Sciatic nerve (tissue), 2 donors: ENCODE data around the gene KIF6. TPM values are rescaled to one million over a fixed set of nuclear protein-coding genes. Genes with fewer than 3 reads are reported as not detected.
"Not testable (repeated sequence)": the region's sequence is repeated elsewhere in the genome, so short reads cannot be mapped to it uniquely, and the experiment has no call there.

ENCODE experiments used
- ATAC-seq: fragments of 200-7000 bp; cut with Tn5 transposase; one replicate; pipeline ENCODE4 v1.9.1; 2020; ENCODE audit warnings: mild to moderate bottlenecking, moderate library complexity
- DNase-seq: peaks from one replicate; pipeline ENCODE4 v3.0.0-alpha.2; 2020; ENCODE audit warnings: low spot score
- intact Hi-C: fragments of 100-400 bp; cut with DNase I; formaldehyde crosslinking; loops from one replicate; pipeline ENCODE4 v1.14.2; 2022
- total RNA-seq: library from RNA; stranded (reverse); fragmentation: NEBNext Ultra II Directional; extraction: Animal tissue kit (Norgen Biotek cat#: 25700); gene quantifications from one replicate; pipeline ENCODE4 v1.2.1, GENCODE V29; 2021
- donor health status: DM: no; HTN: no; CAD: no.
- donor health status: DM: no; HTN: no; CAD: no.

Gene KIF6
- total RNA-seq, 1 donor from 2014 or later: 0.53 TPM

DNA sequence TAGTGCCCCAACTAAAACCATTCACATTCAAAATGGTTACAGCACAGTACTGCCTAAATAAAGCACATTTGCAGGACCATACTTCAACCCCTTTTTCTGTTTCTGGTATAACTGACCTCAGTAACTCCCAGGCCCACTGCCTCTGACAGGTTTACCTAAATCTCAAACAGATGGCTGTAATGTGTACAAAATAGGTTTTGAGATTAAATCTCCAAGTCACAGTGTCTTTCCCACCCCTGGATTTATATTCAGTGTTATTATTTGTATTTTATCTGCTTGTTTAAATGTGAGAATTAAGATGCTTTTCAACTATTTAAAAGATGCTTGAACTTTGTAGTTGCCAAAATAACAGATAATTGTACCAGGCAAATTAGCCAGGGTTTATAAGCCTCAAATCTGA, 4.7 kb upstream of the KIF6 start:
- DNase-seq: no peak
- intact Hi-C loops: no loop called here
- ATAC-seq: no peak

- intact Hi-C loops: no loop called here
- DNase-seq (no peak), ATAC-seq (no peak)
Measured at GRCh38 chr6:39725632-39725997, 407 bp upstream of the KIF6 start.

DNA sequence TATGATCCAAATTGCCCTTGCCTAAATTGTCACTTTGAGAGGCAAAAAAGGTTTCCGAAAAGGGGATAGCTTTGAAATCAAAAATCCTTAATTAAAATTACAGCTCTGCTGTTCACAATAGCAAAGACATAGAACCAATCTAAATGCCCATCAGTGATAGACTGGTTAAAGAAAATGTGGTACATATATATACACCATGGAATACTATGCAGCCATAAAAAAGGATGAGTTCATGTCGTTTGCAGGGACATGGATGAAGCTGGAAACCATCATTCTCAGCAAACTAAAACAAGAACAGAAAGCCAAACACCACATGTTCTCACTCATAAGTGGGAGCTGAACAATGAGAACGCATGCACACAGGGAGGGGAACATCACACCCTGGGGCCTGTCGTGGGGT, 1.9 kb downstream of the KIF6 start:
- ATAC-seq, DNase-seq, intact Hi-C loops: not testable (repeated sequence)

GRCh38 chr6:39714802-39715201, 10.4 kb downstream of the KIF6 start:
- intact Hi-C loops: no loop called here
- DNase-seq: no peak
- no peak for ATAC-seq

DNA sequence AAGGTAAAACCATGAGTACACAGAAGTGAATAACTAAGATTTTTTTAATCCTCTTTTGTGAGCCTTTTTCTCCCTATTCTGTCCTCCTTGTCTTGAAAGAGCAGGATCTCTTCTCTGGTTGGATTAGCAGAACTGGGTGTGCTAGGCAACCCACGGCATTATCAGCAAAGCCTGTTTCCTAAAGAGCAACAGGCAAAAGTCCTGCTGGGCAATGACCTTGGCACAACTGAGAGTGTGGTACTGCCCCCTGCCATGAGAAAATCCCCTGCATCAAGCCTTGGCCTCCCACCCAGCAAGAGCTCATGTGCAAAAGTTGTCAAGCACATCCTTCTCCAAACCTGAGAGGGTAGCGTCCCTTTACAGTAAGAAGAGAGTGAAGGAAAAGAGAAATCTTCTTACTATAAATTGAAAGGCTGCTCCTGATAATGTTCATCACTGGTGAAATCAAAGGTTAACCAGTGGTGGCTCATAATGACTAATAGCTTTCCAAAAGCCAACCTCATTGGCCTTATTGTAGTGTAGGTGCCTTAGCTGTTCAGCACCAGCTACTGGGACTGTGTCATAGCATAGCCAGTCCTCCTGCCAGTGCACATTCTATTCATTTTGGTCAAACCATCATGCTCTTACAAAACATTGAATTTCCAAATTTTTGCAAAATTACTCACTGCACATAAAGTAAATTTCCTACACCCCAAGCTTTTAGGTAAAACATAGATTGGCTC, 17.1 kb downstream of the KIF6 start:
- ATAC-seq: no peak
- intact Hi-C loops: no loop called here
- no peak for DNase-seq

DNA sequence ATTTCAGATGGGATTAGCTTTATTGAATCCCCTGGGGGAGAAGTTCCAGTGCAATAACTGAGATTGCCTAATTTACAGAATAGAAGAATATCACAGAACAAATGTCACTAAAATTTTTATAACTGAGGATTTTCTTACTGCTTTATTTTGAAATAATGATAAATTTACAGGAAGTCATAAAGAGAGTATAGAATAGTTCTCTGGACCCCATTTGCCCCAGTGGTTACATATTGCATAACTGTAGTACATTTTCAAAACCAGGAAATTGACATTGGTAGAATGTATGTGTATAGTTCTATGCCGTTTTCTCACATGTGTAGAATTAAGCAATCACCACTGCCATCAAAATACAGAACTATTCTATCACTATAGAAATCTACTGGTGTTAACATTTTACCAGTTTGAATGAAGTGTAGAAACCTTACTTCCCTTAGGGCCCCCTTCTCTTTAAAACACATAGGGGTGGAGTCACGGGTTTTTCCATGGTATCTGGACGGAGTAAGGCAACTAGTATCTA, 18.3 kb downstream of the KIF6 start:
- no peak for ATAC-seq
- intact Hi-C loops: no loop called here

DNA sequence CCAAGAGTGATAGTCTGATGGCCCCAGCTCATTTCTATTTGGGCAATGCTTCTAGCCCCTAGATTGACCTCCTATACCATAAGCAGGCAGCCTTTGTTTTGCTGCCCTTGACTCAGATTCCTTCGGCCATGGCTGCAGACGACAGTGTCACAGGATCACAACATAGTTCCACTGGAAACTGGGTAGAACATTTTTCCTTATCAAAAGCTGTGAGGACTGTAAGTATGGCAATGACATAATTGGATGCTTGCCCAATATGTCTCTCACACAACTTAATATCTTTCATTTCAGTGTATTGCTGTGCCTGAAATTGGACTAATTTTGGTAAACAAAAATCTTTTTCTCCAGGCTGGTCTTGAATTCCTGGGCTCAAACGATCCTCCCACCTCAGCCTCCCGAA, 22.9 kb downstream of the KIF6 start:
- ATAC-seq: no peak
- intact Hi-C loops: no loop called here

More for the DNA sequence above, 18.3 kb downstream of the KIF6 start:
- no peak for DNase-seq

DNA sequence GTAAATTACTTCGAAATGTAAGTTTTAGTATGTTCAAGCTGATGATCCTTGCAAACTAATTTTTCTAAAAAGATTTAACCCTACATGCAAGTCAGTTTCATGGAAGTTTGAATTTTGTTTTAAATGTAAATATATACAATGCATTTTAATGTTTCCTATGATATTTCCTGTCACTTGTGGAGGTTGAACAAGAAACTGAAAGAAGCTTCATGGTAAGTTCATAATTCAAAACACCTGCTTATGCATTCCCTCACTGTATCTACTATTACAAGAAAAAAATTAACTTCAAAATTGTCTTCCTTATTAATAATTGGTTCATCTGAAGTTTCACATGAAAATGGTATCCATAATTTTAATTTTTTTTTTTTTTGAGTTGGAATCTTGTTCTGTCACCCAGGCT, 24.8 kb downstream of the KIF6 start:
- DNase-seq (no peak), ATAC-seq (no peak)
- intact Hi-C loops: no loop called here

More for the DNA sequence above, 22.9 kb downstream of the KIF6 start:
- DNase-seq: no peak

- ATAC-seq (no peak), DNase-seq (no peak)
- intact Hi-C loops: no loop called here
Measured at GRCh38 chr6:39698789-39699188, 26.4 kb downstream of the KIF6 start.

DNA sequence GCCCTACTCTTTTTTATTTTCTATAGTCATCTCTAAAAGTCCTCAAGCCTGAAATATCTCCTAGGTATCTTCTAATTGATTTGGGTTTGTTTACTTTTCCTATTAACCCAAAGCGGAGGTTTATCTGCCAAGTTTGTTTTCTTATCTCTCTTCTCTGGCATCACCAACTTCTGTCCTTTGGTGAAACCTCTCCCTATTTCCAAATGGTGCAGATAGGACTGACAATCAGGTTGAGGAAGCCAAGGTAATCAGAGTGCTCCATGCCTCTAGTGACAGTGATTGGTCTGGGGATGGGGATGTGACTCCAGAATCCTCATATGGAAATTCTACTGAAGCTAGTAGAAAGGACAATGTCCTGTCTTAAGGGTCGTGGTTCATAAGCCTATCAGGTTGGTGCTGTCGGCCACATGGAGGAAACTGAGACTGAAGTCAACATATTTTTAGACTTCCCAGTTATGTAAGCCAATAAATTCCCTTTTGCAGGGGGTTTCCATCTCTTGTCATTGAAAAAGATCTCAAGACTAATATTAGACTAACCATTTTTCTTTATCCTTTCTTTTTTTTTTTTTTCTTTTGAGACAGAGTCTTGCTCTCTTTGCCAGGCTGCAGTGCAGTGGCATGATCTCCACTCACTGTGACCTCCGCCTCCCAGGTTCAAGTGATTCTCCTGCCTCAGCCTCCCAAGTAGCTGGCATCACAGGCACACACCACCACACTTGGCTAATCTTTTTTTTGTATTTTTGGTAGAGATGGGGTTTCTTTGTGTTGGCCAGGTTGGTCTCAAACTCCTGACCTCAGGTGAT, 28.0 kb downstream of the KIF6 start:
- ATAC-seq (no peak), DNase-seq (no peak)
- intact Hi-C loops: no loop called here

GRCh38 chr6:39695447-39695846, 29.8 kb downstream of the KIF6 start:
- intact Hi-C loops: no loop called here
- ATAC-seq: no peak
- no peak for DNase-seq

- DNase-seq (no peak), ATAC-seq (no peak)
- intact Hi-C loops: no loop called here
Measured at GRCh38 chr6:39693206-39693605, 32.0 kb downstream of the KIF6 start.

DNA sequence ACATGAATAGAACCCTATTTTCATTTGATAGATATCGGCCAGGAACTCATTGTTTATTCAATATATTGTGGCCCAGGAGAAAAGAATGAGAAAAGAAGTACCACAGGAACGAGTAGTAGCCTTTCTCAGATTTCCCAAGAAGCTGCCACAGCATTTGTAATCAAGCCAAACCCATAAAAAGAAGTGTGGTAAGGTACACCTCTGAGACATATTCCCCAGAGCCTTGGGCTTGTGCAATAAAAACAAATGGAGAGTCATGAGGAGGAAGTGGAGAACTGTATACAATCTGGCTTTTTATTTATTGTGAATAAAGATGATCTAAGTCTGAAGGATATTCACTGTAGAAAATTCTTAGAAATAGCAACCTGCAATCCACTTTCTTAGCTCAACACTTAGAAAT, 36.7 kb downstream of the KIF6 start:
- intact Hi-C loops: no loop called here
- no peak for DNase-seq
- ATAC-seq: peak; percentile 72

DNA sequence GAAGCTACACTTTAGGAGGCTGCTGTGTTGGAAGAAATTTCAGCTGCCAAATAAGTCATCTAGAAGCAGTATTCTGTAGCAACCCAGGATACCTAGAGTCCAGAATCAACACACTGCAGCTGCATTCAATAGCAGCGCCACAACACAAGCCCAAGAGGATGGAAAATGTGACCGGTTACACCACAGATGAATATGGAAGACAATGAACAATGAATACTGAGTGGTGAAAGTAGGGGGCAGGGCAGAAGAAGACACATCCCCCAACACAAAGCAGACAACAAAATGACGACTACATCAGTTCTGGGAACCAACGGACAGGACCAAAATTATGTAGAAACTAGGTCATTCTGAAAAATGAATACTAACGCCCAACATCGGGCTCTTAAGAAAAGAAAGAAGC, 38.2 kb downstream of the KIF6 start:
- DNase-seq (peak; percentile 59), ATAC-seq (peak; percentile 96)
- intact Hi-C loops: no loop called here

- intact Hi-C loops: no loop called here
- DNase-seq (no peak), ATAC-seq (no peak)
Measured at GRCh38 chr6:39685938-39686337, 39.3 kb downstream of the KIF6 start.

DNA sequence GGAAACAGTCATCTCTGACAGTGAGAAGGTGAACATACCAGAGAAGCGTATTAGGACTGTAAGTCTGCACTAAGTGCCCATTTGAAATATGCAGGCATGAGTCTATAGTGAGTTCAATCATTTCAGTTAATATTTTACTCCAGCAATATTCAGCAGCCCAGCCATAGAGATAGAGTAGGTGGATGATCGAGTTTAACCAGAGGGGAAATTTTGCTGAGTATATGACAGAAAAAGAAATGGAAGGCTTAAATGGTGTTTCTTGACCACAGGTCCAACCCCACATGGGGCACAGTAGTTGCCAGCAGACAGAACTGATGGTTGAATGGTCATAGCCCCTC, 39.8 kb downstream of the KIF6 start:
- ATAC-seq: no peak
- intact Hi-C loops: no loop called here
- DNase-seq: no peak

DNA sequence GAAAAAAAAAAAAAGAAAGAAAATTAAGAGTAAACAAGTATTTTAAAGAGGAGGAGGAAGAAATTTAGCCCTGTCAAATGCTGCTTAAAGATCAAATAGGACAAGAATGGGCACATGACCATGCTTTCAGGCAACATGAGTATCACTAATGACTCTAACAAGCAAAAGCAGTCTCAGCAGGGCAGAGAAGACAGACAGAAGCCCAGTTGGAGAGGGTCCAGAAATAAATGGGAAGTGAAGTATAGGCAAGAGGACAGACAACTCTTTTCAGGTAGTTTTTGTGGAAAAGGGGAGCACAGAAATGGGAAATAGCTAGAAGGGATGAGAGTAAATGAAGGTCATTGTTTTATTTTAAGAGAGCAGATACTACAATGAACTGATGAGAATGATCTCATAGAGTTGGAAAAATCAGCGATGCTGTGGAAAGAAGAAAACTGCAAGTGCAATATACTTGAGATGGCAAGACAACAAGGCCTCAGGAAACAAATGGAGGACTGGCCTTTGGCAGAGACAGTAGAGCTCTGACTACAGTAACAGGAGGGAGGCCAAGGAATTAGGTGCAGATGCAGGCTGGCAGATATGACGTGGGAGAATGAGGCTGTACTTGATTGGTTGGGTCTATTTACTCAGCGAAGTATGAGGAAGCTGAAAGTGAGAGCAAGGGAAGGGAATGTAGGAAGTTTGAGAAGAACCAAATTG, 40.3 kb downstream of the KIF6 start:
- DNase-seq: no peak
- no peak for ATAC-seq
- intact Hi-C loops: no loop called here

DNA sequence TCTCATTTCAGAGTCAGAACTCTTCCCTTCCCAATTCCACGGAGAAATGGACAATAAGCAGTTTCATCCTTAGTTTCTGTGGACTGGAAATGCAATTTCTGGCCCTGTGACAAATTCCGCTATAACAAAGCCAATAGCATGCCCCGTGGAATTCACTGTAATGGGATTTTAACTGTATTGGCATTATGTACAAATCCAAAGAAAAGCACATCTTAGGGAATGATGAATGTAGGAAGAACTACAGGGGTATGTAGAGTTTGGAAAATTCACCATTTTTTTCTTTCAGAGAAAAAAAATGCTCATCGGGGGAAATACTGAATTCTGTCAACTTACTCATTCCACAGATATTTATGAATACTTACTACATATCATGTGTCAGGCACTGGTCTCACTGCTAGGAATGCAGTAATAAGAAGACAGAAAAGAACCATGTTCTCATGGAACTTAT, 43.5 kb downstream of the KIF6 start:
- ATAC-seq: no peak
- intact Hi-C loops: no loop called here

GRCh38 chr6:39678914-39679313, 46.3 kb downstream of the KIF6 start:
- no peak for ATAC-seq

More for the DNA sequence above, 43.5 kb downstream of the KIF6 start:
- DNase-seq: no peak

DNA sequence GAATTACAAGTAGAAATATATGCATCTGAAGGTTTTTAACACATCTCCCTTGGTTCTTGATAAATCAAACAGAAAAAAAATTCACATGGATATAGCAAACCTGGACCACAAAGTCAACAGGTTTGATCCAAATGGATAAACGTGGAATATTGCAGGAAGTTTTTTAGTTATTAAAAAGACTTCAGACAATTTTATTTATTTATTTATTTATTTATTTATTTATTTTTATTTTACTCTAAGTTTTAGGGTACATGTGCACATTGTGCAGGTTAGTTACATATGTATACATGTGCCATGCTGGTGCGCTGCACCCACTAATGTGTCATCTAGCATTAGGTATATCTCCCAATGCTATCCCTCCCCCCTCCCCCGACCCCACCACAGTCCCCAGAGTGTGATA, 47.9 kb downstream of the KIF6 start:
- ATAC-seq, intact Hi-C loops: not testable (repeated sequence)

More at GRCh38 chr6:39678914-39679313, 46.3 kb downstream of the KIF6 start:
- intact Hi-C loops: no loop called here
- DNase-seq: no peak

More for the DNA sequence above, 47.9 kb downstream of the KIF6 start:
- not testable (repeated sequence) for DNase-seq
